NCI-H2171 (cell line): Measurements from ENCODE around the gene NADSYN1.
A peak's percentile ranks its signal among the peaks of the same experiment; 100 is the strongest.

Source experiments
- DNase-seq: peaks from one replicate; lab custom pipeline; 2025; lab: John Stamatoyannopoulos, UW

The NADSYN1 gene

DNA sequence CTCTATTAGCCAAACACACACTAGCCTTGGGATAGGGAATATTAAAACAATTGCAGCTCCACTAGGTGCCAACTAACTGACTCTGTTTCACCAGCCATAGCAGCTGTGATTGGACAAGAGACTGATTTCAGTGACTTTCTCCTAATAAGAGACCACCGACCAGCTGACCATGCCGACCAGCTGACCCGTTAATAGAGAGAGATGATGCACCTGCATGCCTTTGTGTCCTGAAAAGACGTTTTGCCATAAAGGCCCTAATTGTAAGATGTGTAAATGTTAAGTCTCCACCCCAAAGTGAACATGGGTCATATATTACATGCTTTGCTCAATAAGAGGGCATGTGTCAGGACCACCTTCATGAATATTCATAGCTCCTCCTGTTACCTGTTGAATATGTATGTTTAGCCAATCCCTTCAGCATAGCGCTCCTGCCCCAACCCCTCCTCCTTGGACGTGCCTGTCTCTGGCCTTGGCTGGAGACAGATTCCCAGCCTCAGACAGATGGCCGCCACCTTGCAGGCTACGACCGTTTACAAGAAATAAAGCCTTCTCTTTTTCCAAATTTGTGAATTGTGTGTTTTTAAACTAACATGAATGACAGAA is 1.3 kb upstream of the NADSYN1 start:
- no peak for DNase-seq

DNA sequence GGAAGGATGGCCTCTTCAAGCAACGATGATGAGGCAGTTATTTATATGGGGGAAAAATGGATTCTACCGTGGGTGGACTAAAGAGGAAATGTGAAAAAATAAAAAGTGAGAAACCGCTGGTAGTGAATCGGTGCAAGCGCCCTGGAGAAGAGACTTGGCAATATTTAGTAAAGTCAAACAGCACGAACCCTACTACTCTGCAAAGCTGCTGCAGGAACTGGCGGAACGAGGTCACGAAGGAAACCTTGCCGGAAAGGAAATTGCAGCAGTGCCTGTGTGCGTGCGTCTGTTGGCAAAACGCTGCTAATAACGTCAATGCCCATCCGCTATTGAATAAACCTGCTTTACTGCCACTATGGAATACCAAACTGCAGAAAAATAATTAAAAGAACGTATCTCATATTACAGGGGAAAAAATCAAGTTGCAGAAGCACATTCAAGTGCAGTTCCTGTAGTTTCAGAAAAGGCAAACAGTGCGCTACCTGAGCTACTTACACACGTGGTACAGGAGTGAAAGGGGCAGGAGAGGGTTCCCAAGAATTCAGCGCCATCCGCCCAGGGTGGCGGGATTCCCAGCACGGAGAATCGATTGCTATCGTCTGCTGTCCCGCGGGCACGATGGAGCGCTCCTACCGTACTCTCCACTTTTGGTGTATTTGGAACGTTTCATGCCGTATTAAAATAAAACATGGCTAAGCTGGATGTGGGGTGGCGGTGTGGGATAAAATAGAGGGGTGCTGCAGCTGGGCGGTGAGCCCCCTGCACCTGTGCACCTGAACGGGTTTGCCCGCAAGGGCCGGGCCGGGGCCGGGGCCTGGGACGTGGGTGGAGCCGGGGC is 585 bp upstream of the NADSYN1 start:
- peak; percentile 62 for DNase-seq

DNA sequence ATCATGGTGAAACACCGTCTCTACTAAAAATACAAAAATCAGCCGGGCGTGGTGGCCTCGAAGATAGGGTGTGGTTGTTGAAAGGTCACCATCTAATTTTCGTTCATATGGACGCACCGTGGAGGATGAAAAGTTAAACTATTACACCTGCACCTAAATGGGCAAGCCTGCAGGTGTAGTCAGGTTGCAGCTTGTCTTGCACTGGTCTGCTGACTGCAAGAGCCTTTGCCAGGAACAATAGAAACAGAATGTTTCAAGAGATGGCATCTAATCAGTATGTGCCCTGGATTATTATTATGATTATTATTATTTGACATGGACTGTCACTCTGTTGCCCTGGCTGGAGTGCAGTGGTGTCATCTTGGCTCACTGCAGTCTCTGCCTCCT is 908 bp downstream of the NADSYN1 start:
- DNase-seq: no peak

DNA sequence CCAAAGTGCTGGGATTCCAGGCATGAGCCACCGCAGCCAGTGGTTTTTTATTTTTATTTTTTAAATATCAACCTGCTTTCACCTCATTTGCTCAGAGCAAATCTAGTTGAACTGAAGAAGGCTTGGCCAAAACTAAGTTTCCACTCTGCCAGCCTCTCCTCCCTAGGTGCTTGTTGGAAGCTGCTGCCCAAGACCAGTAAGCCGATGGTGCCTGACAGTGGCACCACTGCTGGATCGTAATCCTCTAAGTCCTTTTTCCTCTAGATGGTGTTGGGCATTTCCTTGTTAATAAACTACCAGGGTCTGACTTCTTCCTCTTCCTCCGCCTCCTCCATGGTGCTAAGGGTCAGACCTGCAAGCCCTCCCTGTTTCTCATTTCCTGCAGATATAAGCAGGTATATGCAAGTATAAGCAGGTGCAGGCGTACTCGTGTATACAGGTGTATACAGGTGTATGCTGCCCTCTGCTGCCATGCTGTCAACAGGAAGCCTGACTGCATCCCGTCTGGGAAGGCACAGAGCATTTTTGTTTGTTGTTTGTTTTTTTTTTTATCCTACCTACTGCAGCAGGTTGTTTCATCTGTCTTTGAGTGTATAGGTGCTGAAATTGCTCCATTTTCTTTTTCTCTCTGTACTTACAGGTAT is 1.6 kb downstream of the NADSYN1 start:
- DNase-seq: no peak

DNA sequence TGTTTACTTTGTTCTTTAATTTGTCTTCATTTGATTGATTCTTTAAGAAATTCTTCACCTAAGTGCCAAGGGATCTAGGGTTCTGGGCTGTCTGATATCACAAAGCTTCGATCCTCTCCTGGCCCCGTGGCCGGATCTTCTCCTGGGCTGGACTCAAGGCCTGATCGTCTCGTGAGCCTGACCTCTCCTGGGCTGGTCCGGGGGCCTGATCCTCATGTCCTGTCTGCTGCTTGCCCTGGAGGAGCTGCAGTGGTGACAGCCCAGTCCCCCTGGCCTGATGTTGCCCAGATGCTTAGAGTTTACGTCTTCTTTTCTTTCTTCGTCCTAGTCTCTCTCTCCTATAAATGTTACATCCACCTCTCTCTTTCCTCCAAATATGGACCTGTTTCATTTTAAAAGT is 3.3 kb downstream of the NADSYN1 start:
- DNase-seq: no peak

DNA sequence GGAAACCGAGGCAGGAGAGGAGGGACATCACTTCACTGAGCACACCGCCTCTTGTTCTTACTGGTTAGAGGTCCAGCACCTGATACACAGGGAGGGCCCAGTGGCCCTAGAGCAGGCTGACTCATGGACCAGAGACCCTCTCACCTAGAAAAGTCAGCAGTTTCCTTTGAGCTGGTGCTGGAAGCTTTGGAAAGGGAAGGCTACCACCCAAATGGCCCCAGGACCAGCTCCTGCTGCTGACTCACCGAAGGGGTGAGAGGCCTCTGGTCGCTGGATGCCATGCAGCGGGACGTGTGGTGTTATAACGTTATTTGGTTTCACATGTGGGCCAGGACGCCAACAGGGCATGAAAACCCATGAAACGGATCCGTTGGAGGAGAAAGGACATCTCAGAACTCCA is 3.8 kb downstream of the NADSYN1 start:
- DNase-seq: no peak

DNA sequence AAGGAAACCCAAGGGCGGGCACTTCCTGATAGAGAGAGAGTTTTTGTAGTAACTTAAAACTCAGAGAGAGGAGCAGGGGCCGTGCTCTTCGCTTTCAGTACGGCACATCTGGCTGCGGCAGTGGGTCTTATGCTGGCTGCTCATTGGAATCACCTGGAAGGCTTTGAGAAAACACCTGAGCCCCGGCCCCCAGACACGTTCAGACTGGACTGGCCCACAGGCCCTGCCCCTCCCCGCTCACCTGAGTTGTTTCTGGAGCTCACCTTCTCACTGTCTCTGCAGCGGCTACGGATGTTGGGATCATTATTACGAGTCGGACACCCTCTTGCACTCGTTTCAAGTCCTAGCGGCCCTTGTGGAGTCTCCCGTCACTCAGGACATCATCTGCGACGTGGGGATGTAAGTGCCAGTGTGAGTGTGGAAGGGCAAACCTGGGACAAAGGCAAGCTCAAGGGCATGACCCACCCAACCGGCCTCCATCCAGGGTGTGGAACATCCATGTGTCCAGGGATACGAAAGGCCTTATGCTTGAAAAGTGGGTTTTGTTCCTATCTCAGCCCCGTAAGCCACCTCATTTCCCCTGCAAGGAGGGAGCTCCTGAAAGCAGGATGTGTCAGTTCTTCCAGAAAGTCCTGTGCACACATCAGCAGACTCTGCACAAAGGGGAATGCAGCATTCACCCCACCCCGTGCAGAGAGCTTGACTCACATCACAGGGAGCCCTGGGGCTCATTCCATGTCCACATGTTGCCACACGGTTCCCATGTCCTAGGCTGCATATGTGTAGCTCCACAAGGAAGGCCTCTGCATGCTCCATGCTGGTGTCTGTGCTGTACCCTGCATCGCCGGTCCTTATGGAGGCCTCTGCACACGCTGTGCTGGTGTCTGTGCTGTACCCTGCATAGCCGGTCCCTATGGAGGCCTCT is 5.4 kb downstream of the NADSYN1 start:
- no peak for DNase-seq

DNA sequence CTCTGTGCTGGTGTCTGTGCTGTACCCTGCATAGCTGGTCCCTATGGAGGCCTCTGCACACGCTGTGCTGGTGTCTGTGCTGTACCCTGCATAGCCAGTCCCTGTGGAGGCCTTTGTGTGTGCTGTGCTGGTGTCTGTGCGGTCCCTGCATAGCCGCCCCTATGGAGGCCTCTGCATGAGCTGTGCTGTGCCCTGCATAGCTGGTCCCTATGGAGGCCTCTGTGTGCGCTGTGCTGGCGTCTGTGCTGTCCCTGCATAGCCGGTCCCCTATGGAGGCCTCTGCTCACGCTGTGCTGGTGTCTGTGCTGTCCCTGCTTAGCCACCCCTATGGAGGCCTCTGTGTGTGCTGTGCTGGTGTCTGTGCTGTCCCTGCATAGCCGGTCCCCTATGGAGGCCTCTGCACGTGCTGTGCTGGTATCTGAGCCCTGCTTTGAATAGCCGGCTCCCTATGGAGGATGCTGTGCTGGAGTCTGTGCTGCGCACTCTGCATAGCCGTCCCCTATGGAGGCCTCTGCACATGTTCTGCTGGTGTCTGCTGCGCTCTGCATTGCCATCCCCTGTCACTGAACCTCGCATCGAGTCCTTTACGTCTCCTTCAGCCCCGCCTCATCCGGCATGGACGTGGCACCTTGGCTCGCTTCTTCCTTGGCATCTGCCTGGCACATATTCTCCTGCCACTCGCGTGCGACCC is 6.2 kb downstream of the NADSYN1 start:
- DNase-seq: no peak

DNA sequence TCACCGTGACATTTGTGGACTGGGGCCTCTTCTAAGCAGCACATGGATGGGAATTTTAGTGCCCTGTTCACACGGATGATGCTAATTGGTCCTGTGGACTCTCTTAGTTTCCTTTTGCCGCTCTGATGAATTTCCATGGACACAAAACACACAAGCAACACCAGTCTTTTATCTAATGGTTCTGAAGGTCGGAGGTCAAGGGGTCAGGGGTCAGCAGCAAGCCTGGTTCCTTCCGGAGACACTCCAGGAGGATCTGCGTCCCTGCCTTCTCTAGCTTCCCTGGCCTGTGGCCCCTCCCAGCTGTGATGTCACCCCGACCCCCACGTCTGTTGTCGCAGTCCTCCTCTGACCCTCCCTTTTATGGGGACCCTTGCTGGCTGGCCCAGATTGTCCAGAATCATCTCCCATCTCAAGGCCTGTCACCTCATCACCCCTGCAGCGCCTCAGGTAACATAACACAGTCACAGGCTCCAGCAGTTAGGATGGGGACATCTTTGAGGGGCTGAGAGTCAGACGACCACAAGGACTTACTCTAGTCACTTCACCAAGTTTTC is 6.8 kb downstream of the NADSYN1 start:
- DNase-seq: no peak

DNA sequence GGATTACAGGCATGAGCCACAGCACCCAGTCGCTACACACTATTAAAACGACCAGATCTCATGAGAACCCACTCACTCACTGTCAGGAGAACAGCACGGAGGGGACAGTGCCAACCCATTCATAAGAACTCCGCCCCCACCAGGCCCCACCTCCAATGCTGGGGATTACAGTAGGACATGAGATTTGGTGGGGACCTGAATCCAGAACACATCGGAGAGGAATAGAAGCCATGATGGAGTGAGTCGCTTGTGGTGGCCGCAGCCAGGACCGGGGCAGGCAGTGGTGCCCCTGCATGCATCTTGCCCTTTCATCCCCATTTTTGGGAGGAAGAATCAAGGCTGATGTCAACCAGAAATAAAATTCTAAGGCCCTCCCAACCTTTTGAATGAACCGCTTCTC is 8.7 kb downstream of the NADSYN1 start:
- no peak for DNase-seq

DNA sequence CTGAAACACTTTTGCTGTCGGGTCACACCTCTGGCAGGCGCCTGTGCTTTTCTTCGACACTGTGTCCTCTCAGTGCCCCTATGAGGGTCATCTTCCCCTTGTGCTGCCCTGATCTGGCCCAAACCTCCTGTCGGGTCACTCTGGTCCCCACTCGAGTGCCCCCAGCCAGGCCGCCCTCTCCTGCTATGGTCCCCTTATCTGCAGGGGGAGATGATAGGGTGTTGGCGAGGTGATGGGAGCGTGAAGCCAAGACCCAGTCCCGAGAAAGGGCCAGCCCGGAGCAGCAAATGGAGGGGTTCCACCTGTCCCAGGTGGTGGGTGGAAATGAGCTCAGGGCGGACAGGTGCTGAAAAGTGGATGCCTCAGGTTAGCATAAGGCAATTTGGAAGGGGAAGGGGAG is 9.7 kb downstream of the NADSYN1 start:
- no peak for DNase-seq

DNA sequence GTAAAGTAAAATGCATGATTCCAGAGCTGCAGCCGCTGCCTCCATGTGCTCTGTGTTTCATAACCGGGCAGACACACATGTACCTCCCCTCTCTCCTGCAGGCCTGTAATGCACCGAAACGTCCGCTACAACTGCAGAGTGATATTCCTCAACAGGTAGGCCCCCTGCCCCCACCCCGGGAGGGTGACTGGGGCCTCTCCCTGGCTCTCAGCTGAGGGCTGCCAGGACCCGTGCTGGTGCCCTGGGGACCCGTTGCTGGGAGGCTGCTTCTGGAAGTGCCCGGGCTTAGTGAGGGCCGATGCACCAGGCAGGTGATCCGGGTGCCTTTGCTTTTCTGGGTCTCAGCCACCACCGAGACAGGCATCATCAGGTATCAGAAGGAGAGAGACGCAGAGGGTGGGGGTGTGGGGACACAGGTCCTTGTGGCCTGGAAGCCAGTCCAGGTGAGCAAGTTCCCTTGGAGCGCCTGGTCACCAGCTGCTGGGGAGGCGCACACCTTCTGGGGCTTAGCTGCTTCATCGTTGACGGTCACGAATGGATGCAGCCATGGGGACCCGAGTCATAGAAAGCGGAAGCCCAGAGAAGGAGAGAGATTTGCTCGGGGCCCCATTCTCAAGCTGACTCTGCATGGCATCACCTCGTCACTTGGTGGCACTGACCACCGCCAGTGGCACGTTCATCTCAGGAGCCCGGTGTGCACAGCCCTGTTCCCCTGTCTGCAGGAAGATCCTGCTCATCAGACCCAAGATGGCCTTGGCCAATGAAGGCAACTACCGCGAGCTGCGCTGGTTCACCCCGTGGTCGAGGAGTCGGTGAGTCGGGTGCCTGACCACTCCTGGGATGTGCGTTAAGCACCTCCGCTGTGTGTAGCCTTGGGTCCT is 10.6 kb downstream of the NADSYN1 start:
- no peak for DNase-seq

DNA sequence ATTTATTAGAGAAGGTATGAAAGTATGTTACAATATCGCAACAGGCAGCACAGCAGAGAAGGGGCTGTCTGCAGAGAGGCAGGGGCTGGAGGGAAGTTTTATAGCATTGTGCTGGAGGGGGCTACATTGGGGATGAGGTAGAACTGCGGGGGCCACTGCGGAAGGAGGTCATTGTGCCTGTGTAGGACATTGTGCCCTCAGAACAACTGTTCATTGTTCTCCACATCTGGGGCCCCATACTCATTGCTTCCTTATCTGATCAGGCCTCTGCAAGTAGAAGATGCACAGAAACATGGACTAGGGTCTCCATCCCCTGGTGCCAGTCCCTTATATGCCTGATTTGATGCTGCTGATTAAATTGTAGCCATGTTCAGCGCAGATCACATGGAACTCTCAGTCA is 12.1 kb downstream of the NADSYN1 start:
- no peak for DNase-seq

DNA sequence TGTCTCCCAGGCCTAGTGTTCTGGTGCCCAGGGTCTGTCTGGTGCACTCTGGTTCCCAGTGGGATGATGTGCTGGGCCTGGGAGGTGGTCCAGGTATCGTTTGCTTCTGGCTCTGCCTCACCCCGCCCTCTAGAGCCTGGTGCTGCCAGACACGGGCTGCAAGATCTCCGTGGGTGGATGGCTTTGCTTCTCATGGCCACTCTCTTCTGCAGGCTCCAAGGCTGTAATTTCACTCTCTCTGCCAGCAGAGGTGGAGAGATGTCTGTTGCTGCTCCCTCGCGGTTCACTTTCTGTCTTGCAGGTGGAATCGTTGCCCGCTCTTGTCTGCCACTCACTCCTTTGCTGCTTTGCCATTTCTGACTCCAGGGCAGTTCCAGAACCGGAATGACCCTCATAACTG is 13.4 kb downstream of the NADSYN1 start:
- DNase-seq: no peak

DNA sequence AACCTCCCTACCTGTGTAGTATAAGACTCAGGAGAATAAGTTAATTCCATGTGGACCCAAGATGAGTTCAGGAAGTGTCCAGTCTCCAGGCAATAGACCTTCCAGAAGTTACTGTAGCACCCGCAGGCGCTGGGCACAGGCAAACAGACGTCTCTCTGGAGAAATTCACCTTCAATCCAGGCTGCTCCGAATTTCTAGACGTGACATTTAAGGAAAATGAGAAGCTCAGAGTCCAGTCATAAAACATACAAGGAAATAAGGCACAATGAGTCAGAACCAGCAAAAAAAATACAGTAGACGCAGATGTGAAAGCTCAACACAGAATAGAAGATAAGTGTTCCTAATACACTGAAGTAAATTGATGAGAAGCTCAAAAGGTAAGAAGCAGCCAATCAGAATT is 14.2 kb downstream of the NADSYN1 start:
- no peak for DNase-seq

DNA sequence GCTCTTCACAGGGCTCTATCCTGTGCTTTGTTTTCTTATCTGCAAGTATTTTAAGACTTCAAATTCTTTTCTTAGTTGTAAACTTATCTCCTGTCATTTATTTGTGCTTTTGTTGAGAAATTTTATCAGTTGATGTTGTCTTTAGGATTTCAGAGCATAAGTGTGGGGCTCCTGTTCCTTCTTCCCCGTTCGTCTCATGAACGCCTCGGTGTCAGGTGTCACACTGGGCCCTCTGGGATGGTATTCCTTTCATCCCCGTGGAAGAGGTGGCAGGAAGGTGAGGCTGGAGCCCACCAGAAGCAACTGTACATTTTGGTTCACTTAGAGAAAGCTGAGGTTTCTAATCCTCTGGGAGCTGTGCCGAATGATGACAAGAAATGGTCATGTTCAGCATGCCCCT is 17.9 kb downstream of the NADSYN1 start:
- DNase-seq: peak; percentile 50

DNA sequence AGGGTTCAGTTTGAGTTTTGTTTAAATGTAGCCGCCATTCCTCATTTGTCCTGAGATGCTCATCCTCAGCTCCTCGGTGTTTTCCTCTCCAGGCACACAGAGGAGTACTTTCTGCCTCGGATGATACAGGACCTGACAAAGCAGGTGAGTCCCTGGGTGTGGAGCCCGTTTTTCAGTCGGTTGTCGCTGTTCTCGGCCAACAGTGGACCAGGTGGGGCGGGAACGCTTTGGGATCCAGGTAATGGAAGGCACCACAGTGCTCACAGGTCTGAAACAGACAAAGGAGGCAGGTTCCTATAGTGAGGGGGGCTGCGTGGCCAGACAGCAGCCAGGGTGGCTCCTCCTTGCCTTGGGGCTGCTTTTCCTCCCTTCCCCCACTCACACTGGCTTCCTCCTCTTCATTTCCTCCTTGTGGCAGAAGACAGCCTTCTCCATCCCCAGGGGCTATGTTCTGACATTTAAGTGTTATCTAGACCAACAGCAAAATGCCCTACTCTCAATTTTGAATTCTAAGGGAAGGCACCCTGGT is 19.4 kb downstream of the NADSYN1 start:
- no peak for DNase-seq

DNA sequence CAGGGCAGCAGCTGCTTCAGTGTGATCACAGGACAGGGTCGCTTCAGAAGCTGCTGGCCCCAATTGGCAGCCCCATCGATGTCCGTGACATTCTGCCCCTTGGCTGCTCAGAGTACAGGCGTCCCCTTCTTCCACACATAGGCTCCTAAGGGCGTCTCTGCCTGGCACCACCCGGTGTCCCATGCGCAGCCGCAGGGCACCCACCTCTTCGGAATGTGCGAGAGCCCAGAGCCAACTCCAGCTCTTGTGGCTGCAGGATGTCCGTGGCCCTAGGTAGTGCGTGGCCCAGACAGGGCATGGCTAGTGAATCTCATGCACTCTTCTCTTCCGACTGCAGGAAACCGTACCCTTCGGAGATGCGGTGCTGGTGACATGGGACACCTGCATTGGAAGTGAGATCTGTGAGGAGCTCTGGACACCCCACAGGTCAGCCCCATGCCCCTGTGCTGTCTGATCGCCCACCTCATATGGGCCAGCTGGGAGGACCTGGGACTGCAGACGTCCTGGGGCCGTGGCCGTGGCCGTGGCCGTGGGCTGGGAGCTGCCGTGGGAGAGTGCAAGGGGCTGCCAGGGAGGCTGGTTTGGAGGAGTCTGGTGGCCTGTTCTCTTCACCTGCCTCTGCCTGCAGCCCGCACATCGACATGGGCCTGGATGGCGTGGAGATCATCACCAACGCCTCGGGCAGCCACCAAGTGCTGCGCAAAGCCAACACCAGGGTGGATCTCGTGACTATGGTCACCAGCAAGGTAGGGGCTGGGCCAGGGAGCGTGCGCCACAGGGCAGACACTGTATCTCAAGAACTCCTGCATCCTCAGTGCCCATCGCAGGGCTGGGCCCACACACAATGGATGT is 20.2 kb downstream of the NADSYN1 start:
- no peak for DNase-seq

DNA sequence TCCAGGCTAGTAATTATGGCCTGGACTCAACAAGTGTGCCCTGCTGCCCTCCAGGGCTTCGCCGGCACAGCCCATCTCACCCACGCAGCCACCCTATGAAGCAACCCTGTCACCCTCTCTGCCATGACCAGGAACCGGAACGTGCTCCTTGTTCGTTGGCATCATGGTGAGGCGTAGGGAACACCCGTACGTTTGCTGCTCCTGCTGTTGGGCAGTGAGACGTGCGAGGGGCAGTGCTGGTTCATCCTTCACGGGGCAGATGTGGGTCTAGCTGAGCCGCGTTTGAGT is 20.7 kb downstream of the NADSYN1 start:
- DNase-seq: no peak
